ENCODE data around the gene NAA16. TPM values are rescaled to one million over a fixed set of nuclear protein-coding genes. Genes with fewer than 3 reads are reported as not detected.
A peak's percentile ranks its signal among the peaks of the same experiment; 100 is the strongest.

The NAA16 gene
- total and polyA plus RNA-seq, 9 of the 15 experiments (the other 6 are each of a cell fraction or from before 2014, with no cell fraction given) = 3.7 to 18.2 (median 12.0) TPM

- TF ChIP-seq PPARD (CRISPR knock-in tag; IDR thresholded peaks at IDR 0.05) (no peak), ZNF274 (IDR thresholded peaks at IDR 0.05; ENCODE audit: borderline replicate concordance, low read depth, low read length) (no peak), ZNF668 (CRISPR knock-in tag; IDR thresholded peaks at IDR 0.05) (no peak), ZBED1 (IDR thresholded peaks at IDR 0.05) (no peak), HEY1 (CRISPR knock-in tag; IDR thresholded peaks at IDR 0.05; ENCODE audit: borderline replicate concordance) (no peak), PCBP2 (IDR thresholded peaks at IDR 0.05; ENCODE audit: low read depth, low read length, poor library complexity, severe bottlenecking) (no peak), HDAC8 (tag; IDR thresholded peaks at IDR 0.05) (no peak), MEIS2 (IDR thresholded peaks at IDR 0.05; ENCODE audit: partially characterized antibody) (no peak), MXD1 (CRISPR knock-in tag; IDR thresholded peaks at IDR 0.05; ENCODE audit: borderline replicate concordance, poor library complexity, severe bottlenecking) (no peak), SLC30A9 (CRISPR knock-in tag; IDR thresholded peaks at IDR 0.05) (no peak), ZNF143 (CRISPR knock-in tag; IDR thresholded peaks at IDR 0.05) (peak; percentile 82), HMG20A (CRISPR knock-in tag; conservative IDR thresholded peaks at IDR 0.05) (no peak), TARDBP (IDR thresholded peaks at IDR 0.05) (no peak), ZMIZ1 (IDR thresholded peaks at IDR 0.05; ENCODE audit: low read depth in 2 of 2, low read length in 2 of 2) (no peak), ZNF76 (CRISPR knock-in tag; IDR thresholded peaks at IDR 0.05; ENCODE audit: borderline replicate concordance) (no peak), MXI1 (IDR thresholded peaks at IDR 0.05; ENCODE audit: low read depth, low read length) (no peak), HMGN3 (IDR thresholded peaks at IDR 0.05; ENCODE audit: borderline replicate concordance, extremely low read depth, insufficient read length, low read depth, low read length) (no peak)
- TF ChIP-seq, protein P1, sequence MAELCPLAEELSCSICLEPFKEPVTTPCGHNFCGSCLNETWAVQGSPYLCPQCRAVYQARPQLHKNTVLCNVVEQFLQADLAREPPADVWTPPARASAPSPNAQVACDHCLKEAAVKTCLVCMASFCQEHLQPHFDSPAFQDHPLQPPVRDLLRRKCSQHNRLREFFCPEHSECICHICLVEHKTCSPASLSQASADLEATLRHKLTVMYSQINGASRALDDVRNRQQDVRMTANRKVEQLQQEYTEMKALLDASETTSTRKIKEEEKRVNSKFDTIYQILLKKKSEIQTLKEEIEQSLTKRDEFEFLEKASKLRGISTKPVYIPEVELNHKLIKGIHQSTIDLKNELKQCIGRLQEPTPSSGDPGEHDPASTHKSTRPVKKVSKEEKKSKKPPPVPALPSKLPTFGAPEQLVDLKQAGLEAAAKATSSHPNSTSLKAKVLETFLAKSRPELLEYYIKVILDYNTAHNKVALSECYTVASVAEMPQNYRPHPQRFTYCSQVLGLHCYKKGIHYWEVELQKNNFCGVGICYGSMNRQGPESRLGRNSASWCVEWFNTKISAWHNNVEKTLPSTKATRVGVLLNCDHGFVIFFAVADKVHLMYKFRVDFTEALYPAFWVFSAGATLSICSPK (IDR thresholded peaks at IDR 0.05; ENCODE audit: borderline replicate concordance) = no peak
- TF ChIP-seq, protein P2, sequence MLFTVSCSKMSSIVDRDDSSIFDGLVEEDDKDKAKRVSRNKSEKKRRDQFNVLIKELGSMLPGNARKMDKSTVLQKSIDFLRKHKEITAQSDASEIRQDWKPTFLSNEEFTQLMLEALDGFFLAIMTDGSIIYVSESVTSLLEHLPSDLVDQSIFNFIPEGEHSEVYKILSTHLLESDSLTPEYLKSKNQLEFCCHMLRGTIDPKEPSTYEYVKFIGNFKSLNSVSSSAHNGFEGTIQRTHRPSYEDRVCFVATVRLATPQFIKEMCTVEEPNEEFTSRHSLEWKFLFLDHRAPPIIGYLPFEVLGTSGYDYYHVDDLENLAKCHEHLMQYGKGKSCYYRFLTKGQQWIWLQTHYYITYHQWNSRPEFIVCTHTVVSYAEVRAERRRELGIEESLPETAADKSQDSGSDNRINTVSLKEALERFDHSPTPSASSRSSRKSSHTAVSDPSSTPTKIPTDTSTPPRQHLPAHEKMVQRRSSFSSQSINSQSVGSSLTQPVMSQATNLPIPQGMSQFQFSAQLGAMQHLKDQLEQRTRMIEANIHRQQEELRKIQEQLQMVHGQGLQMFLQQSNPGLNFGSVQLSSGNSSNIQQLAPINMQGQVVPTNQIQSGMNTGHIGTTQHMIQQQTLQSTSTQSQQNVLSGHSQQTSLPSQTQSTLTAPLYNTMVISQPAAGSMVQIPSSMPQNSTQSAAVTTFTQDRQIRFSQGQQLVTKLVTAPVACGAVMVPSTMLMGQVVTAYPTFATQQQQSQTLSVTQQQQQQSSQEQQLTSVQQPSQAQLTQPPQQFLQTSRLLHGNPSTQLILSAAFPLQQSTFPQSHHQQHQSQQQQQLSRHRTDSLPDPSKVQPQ (CRISPR knock-in tag; IDR thresholded peaks at IDR 0.05; ENCODE audit: borderline replicate concordance) = no peak
These were observed 47.7 kb upstream of the NAA16 start, which contains the start of gene MTRF1 (continued) for GRCh38 chr13:41263261-41263971.
